Activated T-helper 2 cell treated with anti-CD3 and anti-CD28 coated beads, Interferon-gamma antibody, Interleukin-2, Interleukin-4, amounts not matched to agents 10 μg/mL and 5 μg/mL and 100 μg/mL, durations not matched to agents 14 hours and 24 hours and 36 hours (primary cell): Measurements from ENCODE around the gene ZSCAN22. TPM values are rescaled to one million over a fixed set of nuclear protein-coding genes. Genes with fewer than 3 reads are reported as not detected.
"Not testable (repeated sequence)": the region's sequence is repeated elsewhere in the genome, so short reads cannot be mapped to it uniquely, and the experiment has no call there.

Experiments used
- DNase-seq: peaks from one replicate; pipeline ENCODE4 v3.0.0; 2021; ENCODE audit warnings: low spot score
- H3K27ac Mint-ChIP-seq: one replicate; pipeline ENCODE4 v1.8.0; 2021; ENCODE audit warnings: mixed read lengths
- H3K27me3 Mint-ChIP-seq: one replicate; pipeline ENCODE4 v1.8.0; 2021; ENCODE audit warnings: low read depth, mixed read lengths
- H3K36me3 Mint-ChIP-seq: one replicate; pipeline ENCODE4 v1.8.0; 2021; ENCODE audit warnings: low read depth, mixed read lengths
- H3K4me1 Mint-ChIP-seq: one replicate; pipeline ENCODE4 v1.8.0; 2021; ENCODE audit warnings: low read depth, mixed read lengths
- H3K4me3 Mint-ChIP-seq: one replicate; pipeline ENCODE4 v1.8.0; 2021; ENCODE audit warnings: low read depth, mild to moderate bottlenecking, moderate library complexity, mixed read lengths
- H3K9me3 Mint-ChIP-seq: one replicate; pipeline ENCODE4 v1.8.0; 2021; ENCODE audit warnings: mixed read lengths
- intact Hi-C: fragments of 100-400 bp; cut with micrococcal nuclease; formaldehyde crosslinking; loops from one replicate; pipeline ENCODE4 v1.15.1; 2023
- total RNA-seq: library from RNA; stranded (reverse); gene quantifications from 2 replicates; pipeline ENCODE4 v1.2.3, GENCODE V29; 2022

ZSCAN22 gene
- total RNA-seq, 1 donor from 2014 or later, result 4.9 TPM

DNA sequence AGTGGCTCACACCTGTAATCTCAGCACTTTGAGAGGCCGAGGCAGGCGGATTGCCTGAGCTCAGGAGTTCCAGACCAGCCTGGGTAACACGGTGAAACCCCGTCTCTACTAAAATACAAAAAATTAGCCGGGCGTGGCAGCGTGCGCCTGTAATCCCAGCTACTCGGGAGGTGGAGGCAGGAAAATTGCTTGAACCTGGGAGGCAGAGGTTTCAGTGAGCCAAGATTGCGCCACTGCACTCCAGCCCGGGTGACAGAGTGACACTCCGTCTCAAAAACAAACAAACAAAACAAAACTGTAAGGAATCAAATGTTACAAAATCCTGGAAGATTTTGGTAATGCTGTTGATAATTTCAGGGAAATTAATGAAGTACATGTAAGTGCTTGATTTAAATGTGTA lies 21.3 kb downstream of the ZSCAN22 start:
- DNase-seq, H3K27me3 Mint-ChIP-seq, H3K9me3 Mint-ChIP-seq, H3K27ac Mint-ChIP-seq: not testable (repeated sequence)
- Mint-ChIP-seq H3K36me3 (peaks cover 24% of the 10 kb centered on the region), H3K4me3 (peak overlapping the region; percentile 95), H3K4me1 (peaks cover 15% of the 10 kb centered on the region)
- intact Hi-C loops, result loop anchor here (5.0 kb wide), 1 partner anchor 41 kb away; the partner anchor contains the start of gene ERVK3-1

DNA sequence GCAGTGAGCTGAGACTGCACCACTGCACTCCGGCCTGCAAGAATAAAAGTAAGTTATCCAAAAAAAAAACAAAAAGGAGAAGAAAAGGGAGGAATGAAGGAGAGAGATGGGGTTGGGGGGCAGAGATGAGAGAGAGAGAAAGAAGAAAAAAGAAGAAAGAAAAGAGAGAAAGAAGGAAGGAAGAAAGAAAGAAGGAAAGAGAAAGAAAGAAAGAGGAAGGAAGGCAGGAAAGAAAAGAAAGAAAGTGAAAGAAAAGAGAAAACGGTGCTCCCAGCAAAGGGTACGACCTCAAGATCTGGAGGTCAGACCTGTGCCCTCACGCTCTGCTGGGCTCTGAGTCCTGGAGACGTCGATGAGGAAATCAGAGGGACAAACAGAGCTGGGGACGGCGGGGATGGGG lies 22.8 kb downstream of the ZSCAN22 start:
- intact Hi-C loops, result loop anchor here (5.0 kb wide), 1 partner anchor 42 kb away; the partner anchor contains the start of gene ERVK3-1
- no peak overlapping the region for H3K27ac Mint-ChIP-seq
- peaks cover 15% of the 10 kb centered on the region for H3K4me1 Mint-ChIP-seq
- peaks cover 24% of the 10 kb centered on the region for H3K36me3 Mint-ChIP-seq
- no peak for DNase-seq
- no peaks in the 10 kb centered on the region for H3K9me3 Mint-ChIP-seq
- H3K27me3 Mint-ChIP-seq, result no peaks in the 10 kb centered on the region
- H3K4me3 Mint-ChIP-seq, result no peak overlapping the region

DNA sequence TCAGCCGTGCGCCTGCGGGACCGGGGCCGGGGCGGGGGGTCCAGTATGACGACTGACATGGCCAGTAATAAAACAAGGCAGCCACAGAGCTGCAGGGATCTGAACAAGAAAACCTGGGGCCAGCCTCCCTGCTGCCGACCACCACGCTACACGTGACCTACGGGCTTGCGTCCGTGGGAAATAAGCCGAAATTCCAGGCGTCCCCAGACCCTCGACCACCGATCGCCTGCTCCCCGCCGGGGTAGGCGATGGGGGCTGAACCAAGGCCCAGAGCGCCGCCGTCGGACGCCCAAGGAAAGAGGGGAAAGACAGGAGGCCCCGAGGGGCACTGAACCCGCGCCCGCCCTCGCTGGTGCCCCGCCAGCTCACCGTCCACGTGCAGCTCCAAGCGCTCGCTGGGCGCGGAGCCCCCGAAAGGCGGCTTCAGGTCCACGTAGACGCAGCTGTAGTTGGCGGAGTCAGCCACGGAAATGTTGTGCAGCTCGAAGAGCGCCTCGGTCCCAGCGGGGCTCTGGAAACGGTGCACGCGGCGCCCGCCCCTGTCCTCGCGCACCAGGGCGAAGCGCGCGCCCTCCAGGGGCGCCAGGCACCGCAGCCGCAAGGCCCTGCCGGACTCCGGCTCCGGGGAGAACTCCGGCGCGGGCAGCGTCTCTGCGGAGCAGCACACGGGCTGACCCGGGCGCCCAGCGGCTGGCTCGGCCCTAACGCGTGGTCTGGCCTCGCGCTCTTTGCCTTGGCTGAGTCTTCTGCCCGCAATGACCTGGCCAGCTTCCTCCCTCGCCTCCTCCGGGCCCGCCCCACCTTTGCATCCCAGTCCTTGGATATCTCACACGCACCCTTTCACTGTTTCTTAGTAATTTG lies 23.4 kb downstream of the ZSCAN22 start:
- intact Hi-C loops, result no loop called here
- H3K27ac Mint-ChIP-seq, result no peak overlapping the region
- peaks cover 15% of the 10 kb centered on the region for H3K4me1 Mint-ChIP-seq
- H3K36me3 Mint-ChIP-seq, result peaks cover 24% of the 10 kb centered on the region
- H3K9me3 Mint-ChIP-seq, result no peaks in the 10 kb centered on the region
- H3K4me3 Mint-ChIP-seq, result peak overlapping the region; percentile 21
- no peaks in the 10 kb centered on the region for H3K27me3 Mint-ChIP-seq
- DNase-seq, result no peak

GRCh38 chr19:58350871-58351557 lies 24.2 kb downstream of the ZSCAN22 start:
- H3K9me3 Mint-ChIP-seq, result no peaks in the 10 kb centered on the region

GRCh38 chr19:58351558-58351878 lies 24.7 kb downstream of the ZSCAN22 start:
- peaks cover 19% of the 10 kb centered on the region for H3K36me3 Mint-ChIP-seq
- H3K27ac Mint-ChIP-seq, result no peak overlapping the region
- H3K4me1 Mint-ChIP-seq, result peaks cover 11% of the 10 kb centered on the region
- no peak overlapping the region for H3K4me3 Mint-ChIP-seq
- intact Hi-C loops, result no loop called here
- no peaks in the 10 kb centered on the region for H3K27me3 Mint-ChIP-seq
- H3K9me3 Mint-ChIP-seq, result no peaks in the 10 kb centered on the region
- no peak for DNase-seq

More at GRCh38 chr19:58350871-58351557, 24.2 kb downstream of the ZSCAN22 start:
- H3K4me1 Mint-ChIP-seq, result peaks cover 11% of the 10 kb centered on the region
- DNase-seq, result no peak
- H3K4me3 Mint-ChIP-seq, result peak overlapping the region; percentile 21
- H3K27me3 Mint-ChIP-seq, result no peaks in the 10 kb centered on the region
- peaks cover 19% of the 10 kb centered on the region for H3K36me3 Mint-ChIP-seq
- intact Hi-C loops, result no loop called here
- H3K27ac Mint-ChIP-seq, result no peak overlapping the region

GRCh38 chr19:58351990-58352755 lies 25.4 kb downstream of the ZSCAN22 start:
- Mint-ChIP-seq H3K4me1 (peaks cover 8% of the 10 kb centered on the region), H3K4me3 (no peak overlapping the region), H3K9me3 (no peaks in the 10 kb centered on the region), H3K27me3 (no peaks in the 10 kb centered on the region), H3K27ac (no peak overlapping the region), H3K36me3 (peaks cover 19% of the 10 kb centered on the region)
- no peak for DNase-seq
- intact Hi-C loops, result no loop called here

GRCh38 chr19:58352760-58353671 lies 26.2 kb downstream of the ZSCAN22 start, which contains the start of gene A1BG:
TSS of gene A1BG (minus strand) at chr19:58353492. CDS start at chr19:58353437, 55 bp downstream.
- no peak within 1 kb of the TSS for H3K4me3 Mint-ChIP-seq
- no peak within 1 kb of the TSS for H3K27ac Mint-ChIP-seq
- no peaks in the 10 kb centered on the region for H3K9me3 Mint-ChIP-seq

DNA sequence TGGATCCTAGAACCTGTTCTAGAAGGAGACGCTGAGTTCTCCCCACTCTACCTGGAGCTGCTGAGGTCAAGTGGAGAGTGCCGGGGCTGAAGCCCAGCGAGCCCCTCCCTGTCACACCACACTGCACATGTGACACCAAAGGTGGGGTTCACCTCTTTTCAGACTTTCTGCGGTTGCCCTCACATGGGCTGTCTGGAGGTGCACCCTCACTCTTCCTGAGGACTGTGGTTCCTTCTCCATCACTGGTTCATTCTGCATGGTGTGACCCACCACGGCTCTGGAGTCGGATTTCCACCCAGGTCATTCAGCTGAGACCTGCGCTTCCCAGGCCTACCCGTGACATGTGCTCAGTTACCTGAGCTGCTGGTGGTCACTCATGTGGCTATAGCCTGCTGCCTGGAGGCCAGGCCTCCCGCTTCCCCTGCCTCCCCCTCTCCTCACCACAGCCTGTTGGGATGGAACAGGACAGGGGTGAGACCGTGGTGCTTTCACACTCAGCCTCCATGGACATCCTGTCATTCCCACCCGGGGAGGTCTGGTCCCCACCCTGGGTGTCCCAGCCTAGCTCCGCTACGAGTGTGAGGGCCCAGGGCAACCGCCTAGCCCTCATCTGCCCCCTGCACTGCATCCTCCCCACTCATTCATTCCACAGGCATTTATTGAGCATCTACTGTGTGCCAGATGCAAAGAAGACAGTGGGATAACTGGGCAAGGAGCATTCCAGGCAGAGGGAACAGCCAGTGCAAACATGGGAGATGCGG lies 27.1 kb downstream of the ZSCAN22 start:
- intact Hi-C loops, result no loop called here
- Mint-ChIP-seq H3K4me1 (peaks cover 5% of the 10 kb centered on the region), H3K9me3 (no peaks in the 10 kb centered on the region), H3K27me3 (no peaks in the 10 kb centered on the region), H3K4me3 (no peak overlapping the region), H3K27ac (no peak overlapping the region), H3K36me3 (peaks cover 15% of the 10 kb centered on the region)
- DNase-seq, result no peak

More at GRCh38 chr19:58352760-58353671, 26.2 kb downstream of the ZSCAN22 start, which contains the start of gene A1BG:
- peaks cover 8% of the 10 kb centered on the region for H3K4me1 Mint-ChIP-seq
- intact Hi-C loops, result no loop called here
- no peaks in the 10 kb centered on the region for H3K27me3 Mint-ChIP-seq
- peaks cover 19% of the 10 kb centered on the region for H3K36me3 Mint-ChIP-seq
- DNase-seq, result no peak

DNA sequence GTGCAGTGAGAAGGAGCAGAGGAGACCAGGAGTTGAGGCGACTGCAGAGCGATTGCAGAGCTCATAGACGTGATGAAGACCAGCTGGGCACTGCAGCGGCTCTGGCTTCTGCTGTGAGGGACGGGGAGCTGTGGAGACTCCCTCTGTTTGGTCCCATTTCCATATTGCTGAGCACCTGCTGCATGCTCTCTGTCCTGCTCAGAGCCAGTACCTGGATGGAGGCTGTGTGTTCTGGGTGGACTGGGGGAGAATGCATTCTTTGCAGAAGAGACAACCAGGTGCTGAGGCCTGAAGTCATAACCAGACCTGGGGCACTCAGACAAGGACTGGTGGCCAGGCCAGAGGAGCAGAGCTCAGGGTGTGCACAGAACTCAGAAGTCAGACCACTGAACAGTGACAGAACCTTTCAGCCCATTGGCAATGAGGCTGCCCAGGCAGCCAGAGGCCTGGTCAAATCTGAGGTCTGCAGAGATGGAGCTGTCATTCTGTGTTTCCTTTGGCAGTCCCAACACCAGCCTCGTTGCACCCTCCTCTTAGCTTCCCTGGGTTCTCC lies 27.8 kb downstream of the ZSCAN22 start:
- Mint-ChIP-seq H3K36me3 (peaks cover 13% of the 10 kb centered on the region), H3K4me1 (peaks cover 2% of the 10 kb centered on the region), H3K27ac (no peak overlapping the region), H3K4me3 (no peak overlapping the region), H3K27me3 (no peaks in the 10 kb centered on the region), H3K9me3 (no peaks in the 10 kb centered on the region)
- intact Hi-C loops, result no loop called here
- no peak for DNase-seq

DNA sequence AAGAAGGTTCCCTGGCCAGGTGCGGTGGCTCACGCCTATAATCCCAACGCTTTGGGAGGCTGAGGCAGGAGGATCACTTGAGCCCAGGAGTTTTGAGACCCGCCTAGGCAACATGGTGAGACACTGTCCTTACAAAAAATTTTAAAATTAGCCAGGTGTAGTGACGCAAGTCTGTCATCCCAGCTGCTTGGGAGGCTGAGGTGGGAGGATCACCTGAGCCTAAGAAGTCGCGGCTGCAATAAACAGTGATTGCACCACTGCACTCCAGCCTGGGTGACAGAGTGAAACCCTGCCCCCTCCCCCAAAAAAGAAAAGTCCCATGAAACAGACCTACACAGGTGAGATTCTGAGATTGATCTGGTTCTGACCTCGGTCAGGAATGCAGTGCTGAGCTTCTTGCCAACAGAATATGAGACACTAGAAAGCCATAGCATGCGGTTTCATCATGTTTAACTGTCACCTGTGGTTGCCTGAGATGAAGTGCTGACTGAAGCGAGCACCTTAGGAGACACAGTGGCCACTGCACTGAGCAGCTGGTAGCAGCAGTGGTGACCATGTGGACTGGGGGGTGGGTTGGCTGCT lies 28.5 kb downstream of the ZSCAN22 start:
- Mint-ChIP-seq H3K9me3 (no peaks in the 10 kb centered on the region), H3K27ac (no peak overlapping the region), H3K27me3 (no peaks in the 10 kb centered on the region), H3K4me3 (peak overlapping the region; percentile 13), H3K36me3 (peaks cover 10% of the 10 kb centered on the region), H3K4me1 (no peaks in the 10 kb centered on the region)
- DNase-seq, result no peak
- intact Hi-C loops, result no loop called here
